Activated gamma-delta T cell treated with Interleukin-2 at 50 U/mL for 16 hours (primary cell): ENCODE results near the gene LHFPL3.
A peak's percentile ranks its signal among the peaks of the same experiment; 100 is the strongest.

Source experiments
- DNase-seq: peaks from one replicate; pipeline ENCODE4 v3.0.0-alpha.2; 2020

LHFPL3 gene

GRCh38 chr7:104943502-104944343 is 615.3 kb downstream of the LHFPL3 start:
- peak; percentile 57 for DNase-seq

GRCh38 chr7:104945599-104945956 is 617.2 kb downstream of the LHFPL3 start:
- DNase-seq = no peak

GRCh38 chr7:104946338-104946737 is 617.9 kb downstream of the LHFPL3 start:
- DNase-seq = no peak

GRCh38 chr7:104950006-104950405 is 621.6 kb downstream of the LHFPL3 start:
- DNase-seq = no peak

- no peak for DNase-seq
Measured at GRCh38 chr7:104950754-104951153, 622.4 kb downstream of the LHFPL3 start.

- no peak for DNase-seq
Measured at GRCh38 chr7:104951546-104951945, 623.1 kb downstream of the LHFPL3 start.

GRCh38 chr7:104955276-104955675 is 626.9 kb downstream of the LHFPL3 start:
- DNase-seq = no peak
